HG03095 (cell line): ENCODE results near the gene NOSTRIN.
A peak's percentile ranks its signal among the peaks of the same experiment; 100 is the strongest.
"Not testable (repeated sequence)": the region's sequence is repeated elsewhere in the genome, so short reads cannot be mapped to it uniquely, and the experiment has no call there.

ENCODE experiments used
- ATAC-seq: cut with Tn5 transposase; IDR thresholded peaks from one replicate; pipeline ENCODE4 v1.9.1; 2021; ENCODE audit warnings: moderate library complexity; ENCODE audit not compliant: unreplicated experiment

Gene NOSTRIN, protein sequence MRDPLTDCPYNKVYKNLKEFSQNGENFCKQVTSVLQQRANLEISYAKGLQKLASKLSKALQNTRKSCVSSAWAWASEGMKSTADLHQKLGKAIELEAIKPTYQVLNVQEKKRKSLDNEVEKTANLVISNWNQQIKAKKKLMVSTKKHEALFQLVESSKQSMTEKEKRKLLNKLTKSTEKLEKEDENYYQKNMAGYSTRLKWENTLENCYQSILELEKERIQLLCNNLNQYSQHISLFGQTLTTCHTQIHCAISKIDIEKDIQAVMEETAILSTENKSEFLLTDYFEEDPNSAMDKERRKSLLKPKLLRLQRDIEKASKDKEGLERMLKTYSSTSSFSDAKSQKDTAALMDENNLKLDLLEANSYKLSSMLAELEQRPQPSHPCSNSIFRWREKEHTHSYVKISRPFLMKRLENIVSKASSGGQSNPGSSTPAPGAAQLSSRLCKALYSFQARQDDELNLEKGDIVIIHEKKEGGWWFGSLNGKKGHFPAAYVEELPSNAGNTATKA

DNA sequence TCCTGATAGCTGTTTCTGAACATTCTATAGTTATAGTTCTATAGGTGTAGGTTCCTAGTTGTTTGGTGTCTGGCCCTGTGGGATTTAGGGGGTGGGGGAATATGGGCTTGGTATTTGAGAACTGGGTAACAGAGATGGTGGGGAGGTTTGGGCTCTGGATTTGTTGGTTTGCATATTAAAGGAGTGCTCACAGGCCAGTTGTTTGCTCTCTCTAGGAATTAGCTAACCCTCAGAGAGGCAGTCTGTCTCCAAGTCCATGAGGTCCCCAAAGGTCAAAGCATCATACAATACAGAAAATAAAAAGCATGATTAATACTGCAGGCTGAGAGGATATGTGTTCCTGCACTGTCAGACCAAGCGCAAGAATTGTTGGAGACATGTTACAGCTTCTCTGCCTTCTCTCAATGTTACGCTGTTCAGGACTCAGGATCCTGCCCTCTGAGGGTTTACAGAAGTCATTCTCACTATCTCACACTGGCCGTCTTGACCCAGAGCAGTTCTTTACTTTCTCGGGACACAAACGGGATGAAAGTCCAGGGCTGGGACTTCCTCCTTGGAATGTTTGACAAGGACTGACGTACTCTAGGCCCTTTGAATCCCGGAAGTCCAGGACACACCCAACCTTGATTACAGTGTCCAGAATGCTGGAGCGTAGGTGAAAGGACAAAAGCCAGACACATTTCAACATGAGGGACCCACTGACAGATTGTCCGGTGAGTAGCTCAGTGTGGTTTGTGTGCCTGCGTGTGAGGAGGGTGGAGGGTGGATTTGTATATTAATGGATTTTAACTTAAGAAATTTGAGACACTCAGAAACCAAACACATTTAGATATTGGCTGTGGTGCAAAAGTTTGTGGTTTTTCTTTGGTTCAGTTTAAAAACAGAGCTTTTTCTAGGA is at the start of gene NOSTRIN:
TSS of gene NOSTRIN (plus strand) at position 677 of the 898 bp plus-strand sequence. CDS start at position 687, 10 bp downstream.
- ATAC-seq, result no peak

DNA sequence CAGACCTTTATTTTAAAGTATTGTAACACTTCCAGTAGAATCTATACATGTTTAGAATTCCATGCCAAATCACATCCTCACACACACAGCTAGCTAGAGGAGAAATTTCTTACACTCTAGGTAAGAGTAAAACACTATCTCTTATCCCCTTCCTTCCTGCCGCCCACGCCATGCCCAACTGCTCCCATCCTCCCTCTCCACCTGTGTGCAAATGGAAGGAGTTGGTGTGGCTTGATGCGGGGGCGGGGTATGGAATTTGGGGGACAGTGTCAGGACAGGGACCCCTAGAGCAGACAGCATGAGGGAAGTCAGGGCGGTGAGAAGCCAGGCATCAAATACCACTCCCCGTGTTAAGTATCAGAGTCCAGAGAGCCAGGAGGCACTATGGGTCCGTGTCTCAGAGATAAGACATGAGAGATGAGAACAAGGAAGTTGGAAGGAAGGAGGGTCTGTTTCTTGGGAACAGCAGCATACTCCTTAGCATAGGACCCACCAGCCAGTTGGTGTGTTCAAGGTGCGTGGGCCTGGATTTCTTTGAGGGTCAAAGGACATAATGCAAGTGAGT is 48.6 kb upstream of the NOSTRIN start:
- no peak for ATAC-seq

GRCh38 chr2:168757223-168757622 is 45.2 kb upstream of the NOSTRIN start:
- ATAC-seq, result no peak

- ATAC-seq, result peak; percentile 73
Measured at GRCh38 chr2:168758970-168759820, 43.2 kb upstream of the NOSTRIN start.

DNA sequence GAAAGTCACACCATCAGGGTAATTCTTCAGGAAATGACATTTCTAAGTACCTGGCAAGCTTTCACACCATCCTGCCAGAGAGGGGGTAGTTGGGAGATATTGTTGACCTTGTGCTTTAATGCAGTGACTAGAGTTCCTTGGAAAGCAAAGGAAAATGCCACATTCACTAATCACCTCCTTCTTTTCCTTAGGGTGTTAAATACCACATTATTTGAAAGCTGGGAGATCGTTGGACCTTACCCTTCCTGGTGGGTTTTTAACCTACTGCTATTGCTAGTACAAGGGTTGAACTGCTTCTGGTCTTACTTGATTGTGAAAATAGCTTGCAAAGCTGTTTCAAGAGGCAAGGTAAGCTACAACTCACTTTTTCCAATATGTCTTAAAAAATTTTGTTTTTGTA is 37.0 kb upstream of the NOSTRIN start:
- no peak for ATAC-seq

DNA sequence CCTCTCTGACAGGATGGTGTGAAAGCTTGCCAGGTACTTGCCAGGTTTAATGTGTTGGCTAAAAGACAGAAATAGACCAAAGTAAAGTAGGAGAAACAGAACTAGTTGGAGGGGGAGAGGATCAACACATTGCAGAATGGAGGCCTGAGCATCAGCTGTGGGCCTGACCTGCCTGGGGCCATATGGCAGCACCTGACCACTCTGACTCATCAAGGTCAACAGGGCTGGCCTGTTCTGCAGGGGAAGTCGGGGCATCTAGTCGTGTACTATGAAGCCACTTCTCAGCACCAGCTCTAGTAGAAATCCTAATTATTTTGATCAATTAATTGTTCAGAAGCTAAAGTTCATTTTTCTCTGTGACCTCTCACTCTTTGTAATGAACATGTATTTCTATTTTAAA is 35.8 kb upstream of the NOSTRIN start:
- no peak for ATAC-seq

- ATAC-seq, result no peak
Measured at GRCh38 chr2:168767258-168767657, 35.2 kb upstream of the NOSTRIN start.

DNA sequence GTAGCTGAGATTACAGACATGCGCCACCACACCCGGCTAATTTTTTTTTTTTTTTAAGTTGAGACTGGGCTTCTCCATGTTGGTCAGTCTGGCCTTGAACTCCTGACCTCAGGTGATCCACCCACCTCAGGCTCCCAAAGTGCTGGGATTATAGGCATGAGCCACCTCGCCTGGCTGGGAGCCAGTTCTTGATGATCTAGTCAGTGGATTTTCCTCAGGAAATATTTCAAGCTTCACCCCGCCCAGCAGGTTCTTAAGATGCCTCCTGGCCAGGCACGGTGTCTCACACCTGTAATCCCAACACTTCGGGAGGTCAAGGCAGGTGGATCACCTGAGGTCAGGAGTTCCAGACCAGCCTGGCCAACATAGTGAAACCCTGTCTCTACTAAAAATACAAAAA is 34.1 kb upstream of the NOSTRIN start:
- ATAC-seq, result not testable (repeated sequence)

DNA sequence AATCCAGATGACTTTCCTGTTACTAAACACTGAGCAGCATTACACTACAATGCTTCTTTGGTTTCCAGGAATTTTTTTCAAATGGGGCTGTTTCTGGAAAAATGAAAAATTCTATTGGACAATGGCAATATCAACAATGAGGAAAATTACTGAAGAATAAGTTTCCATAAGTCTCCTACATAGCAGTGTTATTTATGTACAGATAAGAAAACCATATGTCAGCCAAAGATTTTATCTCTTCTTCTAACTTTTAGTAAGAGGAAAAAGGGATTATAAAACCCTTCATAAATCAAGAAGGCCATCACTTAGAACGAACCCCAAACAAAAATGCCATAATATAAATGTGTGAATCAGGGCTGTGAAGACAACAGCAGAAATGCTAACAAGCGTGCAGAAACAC is 31.6 kb upstream of the NOSTRIN start:
- no peak for ATAC-seq

DNA sequence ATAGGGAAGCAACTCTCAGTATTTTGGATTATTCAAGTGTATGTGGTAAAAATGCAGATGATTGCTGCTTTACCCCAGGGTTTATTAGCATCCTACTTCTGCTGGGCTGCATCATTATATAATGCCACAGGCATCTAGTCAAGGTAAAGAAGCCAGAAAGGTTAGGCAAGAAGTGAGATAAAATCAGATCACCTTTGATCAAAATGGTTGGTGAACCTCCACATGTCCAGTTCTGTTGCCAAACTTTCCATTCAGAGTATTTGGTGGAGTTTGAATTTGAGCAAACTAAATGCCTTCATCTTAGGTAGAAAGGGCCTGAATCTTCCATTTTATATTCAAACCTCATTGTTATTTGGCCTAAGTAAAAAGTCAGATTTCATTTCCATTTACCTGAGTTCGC is 29.7 kb upstream of the NOSTRIN start:
- ATAC-seq, result no peak

GRCh38 chr2:168773128-168773527 is 29.3 kb upstream of the NOSTRIN start:
- no peak for ATAC-seq

DNA sequence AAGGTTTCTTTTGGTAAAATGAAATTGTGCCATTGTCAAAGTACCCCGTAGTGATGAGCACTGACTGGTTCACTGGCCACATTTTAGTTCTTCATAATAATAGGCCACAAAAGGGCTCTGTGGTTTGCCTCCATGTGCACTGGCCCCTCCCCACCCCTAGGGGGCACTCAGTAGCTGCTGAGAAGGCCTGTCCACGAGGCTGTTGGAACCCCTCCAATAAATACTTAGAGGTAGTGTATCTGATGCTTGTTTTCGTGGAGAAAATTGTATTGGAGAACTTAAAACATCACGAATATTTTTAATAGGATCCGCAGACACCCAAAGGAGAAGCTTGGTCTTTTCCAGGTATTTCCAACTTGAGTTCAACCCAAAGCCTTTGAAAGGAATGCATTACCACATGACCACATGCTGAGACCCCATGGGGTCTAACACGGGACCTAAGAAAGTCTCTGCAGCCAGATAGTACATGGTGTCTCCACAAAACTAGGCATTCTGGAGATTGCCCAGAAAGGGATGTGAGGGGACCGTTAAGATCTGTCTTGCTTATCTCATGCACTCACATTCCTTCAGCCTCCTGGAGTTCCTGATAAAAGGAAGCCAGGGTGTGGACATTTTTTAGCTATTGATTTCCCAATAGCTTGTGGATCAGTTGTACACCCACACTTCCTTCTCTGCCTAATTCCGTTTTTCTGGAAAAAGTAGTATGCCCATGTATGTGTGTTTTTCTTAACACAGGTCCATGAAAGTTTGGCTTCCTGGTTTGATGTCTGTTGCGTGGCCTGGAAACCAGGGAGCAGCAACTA is 28.5 kb upstream of the NOSTRIN start:
- ATAC-seq, result peak; percentile 47

GRCh38 chr2:168775837-168776236 is 26.6 kb upstream of the NOSTRIN start:
- no peak for ATAC-seq

- no peak for ATAC-seq
Measured at GRCh38 chr2:168780669-168781071, 21.8 kb upstream of the NOSTRIN start.

GRCh38 chr2:168781191-168781817 is 21.1 kb upstream of the NOSTRIN start:
- ATAC-seq, result no peak

GRCh38 chr2:168782271-168782670 is 20.2 kb upstream of the NOSTRIN start:
- no peak for ATAC-seq

DNA sequence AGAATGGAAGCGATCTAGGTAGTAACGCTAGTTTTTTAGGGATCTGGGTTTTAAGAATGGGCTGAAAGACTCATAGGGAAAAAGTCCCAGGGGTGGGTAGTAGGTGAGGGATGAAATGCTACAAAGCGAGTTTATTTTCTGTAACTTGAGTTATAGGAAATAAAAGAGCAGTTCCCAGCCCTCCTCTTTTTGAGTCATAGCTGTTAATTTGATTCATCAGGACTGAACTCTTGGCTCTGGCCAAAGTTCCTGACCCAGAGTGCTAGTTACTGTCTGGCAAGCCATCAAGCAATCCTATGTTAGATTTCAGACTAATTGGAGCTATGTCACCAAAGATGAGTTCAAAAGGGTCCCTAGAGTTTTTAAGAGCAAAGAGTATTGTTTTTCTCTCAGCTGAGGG is 17.4 kb upstream of the NOSTRIN start:
- ATAC-seq, result no peak

- no peak for ATAC-seq
Measured at GRCh38 chr2:168787098-168787781, 15.2 kb upstream of the NOSTRIN start.
